Stimulated activated naive CD4-positive, alpha-beta T cell treated with Interleukin-2 at 50 U/mL for 16 hours (primary cell): ENCODE measurements around the gene ARHGDIA.
"Not testable (repeated sequence)": the region's sequence is repeated elsewhere in the genome, so short reads cannot be mapped to it uniquely, and the experiment has no call there.

Source experiments
- DNase-seq: peaks from one replicate; lab custom pipeline; 2025; lab: John Stamatoyannopoulos, UW

Gene ARHGDIA

DNA sequence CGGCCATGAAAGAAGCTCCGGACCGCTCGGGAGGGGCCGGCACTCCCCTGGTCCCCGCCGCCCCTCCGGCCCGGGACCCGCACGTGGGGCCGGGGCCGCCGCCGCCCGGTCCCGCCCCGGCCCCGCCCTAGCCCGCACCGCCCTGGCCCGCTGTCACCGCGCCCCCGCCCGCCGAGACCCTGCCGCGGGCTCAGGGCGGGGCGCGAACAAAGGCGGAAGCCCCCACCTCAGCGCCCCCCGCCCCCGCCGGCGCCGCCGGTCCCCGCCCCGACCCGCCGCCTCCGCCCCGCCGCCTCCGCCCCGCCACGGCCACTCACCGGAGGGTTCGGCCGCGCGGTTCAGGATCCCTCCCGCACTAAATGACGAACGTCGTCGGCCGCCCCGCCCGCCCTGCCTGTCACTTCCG is at the start of gene ARHGDIA:
Gene ARHGDIA (minus strand): TSS at position 357 of the 406 bp plus-strand sequence. CDS start 1,407 bp downstream, outside the sequence.
- no peak for DNase-seq

DNA sequence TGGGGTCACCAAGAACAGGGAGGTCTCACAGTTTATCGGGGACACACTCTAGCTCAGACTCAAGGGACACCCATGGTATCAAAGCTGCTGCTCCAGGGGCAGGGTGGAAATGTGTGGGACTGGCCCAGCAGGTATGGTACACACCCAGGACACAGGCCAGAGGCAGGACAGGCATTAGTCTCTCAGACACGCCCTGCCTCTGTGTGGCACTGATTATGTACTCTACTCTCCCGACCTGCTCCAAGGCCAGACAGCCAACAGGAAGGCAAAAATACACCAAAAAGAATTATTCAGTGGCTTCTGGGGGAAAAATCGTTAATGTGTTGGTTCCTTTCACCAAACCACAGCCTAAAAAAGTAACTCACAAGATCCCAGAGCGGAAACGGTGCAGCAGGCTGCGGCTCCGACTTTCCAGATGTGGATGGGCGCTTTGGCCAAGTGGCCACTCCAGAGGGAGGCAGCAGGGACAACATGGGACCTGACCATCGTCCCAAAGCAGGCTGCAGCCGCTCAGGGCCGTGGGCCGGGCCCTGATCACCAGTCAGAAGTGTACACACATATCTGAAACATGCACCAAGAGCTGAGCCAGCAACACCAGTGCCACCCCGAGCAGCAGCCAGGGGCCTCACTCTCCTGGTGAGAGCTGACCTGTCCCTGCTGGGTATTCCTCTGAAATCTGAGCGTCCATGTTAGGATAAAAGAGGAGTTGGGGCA is 47.9 kb upstream of the ARHGDIA start:
- no peak for DNase-seq

- not testable (repeated sequence) for DNase-seq
Measured at GRCh38 chr17:81918333-81918669, 47.2 kb upstream of the ARHGDIA start.

DNA sequence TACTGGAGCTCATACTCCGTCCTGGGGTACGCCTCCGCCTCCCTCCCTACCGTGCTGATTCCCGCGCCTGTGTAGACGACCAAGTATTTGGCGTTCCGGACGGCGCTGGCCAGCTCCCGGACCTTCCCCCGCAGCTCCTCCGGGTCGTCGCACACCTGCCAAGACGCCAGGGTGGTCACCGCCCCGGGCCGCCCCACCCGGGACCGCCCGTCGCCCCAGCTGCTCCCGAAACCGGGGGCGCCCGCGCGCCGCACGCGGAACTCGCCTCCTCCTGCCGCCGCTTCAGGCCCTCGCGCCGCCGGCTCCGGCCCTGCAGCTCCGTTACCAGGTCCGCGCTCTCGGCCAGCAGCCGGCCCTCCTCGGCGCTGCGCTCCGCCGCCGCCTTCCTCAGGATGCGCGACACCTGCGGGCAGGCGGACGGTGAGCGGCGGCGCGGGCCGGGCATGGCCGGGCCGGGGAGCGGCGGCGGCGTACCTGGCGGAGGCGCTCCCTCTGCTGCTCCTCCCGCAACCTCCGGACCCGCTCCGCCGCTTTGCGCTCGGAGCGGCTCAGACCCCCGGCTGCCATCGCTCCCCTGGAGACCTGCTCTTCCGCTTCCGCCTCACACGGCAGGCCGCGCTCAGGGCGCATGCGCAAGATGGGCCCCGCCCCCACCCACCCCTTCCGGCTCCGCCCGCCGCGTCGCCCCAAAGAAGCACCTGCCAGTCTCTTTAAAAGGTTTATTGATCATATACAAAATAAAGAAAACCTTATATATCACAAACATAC is 46.6 kb upstream of the ARHGDIA start, which contains the start of gene SIRT7:
Gene SIRT7 (minus strand): TSS at position 612 of the 768 bp plus-strand sequence. CDS start 45 bp downstream, at position 567.
- DNase-seq, result peak; percentile 73

DNA sequence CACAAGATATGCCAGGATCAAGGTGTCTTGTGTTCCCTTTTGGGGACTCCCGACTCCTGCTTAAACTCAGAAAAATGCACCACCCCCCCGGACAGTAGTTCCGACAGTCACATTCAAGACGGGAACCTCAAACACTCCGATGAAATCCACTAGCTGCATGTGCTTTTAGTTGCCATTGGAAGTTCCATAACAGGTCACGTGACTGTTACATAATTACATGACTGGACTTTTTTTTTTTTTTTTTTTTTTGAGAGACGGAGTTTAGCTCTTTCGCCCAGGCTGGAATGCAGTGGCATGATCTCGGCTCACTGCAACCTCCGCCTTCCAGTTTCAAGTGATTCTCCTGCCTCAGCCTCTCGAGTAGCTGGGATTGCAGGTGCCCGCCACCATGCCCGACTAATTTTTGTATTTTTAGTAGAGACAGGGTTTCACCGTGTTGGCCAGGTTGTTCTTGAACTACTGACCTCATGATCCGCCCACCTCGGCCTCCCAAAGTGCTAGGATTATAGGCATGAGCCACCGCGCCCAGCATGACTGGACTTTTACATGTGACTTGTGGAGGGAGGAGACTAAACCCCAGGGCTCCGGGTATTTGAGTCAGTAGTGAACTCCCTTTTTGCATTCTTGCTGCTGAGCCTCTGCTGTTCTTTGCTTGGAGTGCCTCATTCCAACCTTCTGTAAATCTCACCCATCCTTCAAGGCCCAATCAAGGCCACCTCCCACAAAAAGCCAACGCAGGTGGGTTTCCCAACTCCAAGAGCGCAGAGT is 45.3 kb upstream of the ARHGDIA start:
- DNase-seq, result no peak

DNA sequence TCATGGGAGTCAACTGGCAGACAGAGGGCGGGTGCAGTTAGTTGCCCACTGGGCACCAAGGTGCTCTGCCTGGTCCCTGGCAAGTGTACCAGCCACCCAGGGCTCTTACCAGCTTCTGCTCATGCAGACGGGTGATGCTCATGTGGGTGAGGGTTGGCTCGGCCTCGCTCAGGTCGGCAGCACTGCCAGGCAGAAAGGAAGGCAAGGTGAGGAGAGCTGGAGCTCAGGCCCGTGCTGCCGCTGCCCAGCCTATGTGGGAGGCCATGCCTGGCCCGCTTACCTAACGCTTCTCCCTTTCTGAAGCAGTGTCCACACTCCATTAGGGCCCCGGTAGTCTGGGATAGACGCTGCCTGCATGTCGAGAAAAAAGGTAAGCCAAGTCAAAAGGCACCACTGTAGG is 44.2 kb upstream of the ARHGDIA start:
- no peak for DNase-seq

GRCh38 chr17:81914103-81914850 is 43.1 kb upstream of the ARHGDIA start:
- no peak for DNase-seq

- no peak for DNase-seq
Measured at GRCh38 chr17:81913394-81914102, 42.4 kb upstream of the ARHGDIA start.

GRCh38 chr17:81912441-81913309 is 41.5 kb upstream of the ARHGDIA start:
- no peak for DNase-seq

GRCh38 chr17:81911969-81912368 is 40.8 kb upstream of the ARHGDIA start:
- DNase-seq, result no peak

DNA sequence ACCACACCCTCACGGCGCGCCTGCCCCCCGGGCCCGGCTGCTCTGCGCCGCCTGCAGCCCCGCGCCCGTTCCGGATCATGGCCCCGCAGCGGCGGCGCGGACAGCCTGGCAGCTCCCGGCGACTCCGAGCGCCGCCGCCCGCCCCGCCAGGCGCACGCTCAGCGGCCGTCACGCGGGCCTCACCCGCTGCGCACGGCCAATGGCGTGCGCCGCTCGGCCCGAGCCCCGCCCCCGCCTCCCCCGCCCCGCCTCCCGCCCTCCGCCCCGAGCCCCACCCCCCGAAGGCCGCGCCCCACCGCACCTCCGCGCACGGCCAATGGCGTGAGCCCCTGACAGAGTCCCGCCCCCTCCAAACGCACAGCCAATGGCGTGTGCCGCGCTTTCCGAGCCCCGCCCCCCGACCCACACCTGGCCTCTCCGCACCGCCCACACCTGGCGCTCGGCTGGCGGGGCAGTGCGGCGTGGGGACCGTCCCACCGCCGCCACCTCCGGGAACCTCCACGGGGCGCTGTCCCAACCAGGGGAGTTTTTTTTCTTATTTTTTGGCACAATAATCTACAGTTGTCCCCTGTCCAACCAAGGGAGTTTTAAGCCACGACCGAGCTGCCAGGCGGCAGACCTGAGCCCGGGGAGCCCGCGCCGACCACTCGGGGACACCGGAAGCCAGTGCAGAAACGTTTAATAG is 40.3 kb upstream of the ARHGDIA start, which contains the start of gene PCYT2:
Gene PCYT2 (minus strand): TSS at position 123 of the 685 bp plus-strand sequence. CDS start 44 bp downstream, at position 79.
- DNase-seq, result peak; percentile 89

GRCh38 chr17:81910840-81911276 is 39.7 kb upstream of the ARHGDIA start:
- peak; percentile 32 for DNase-seq

DNA sequence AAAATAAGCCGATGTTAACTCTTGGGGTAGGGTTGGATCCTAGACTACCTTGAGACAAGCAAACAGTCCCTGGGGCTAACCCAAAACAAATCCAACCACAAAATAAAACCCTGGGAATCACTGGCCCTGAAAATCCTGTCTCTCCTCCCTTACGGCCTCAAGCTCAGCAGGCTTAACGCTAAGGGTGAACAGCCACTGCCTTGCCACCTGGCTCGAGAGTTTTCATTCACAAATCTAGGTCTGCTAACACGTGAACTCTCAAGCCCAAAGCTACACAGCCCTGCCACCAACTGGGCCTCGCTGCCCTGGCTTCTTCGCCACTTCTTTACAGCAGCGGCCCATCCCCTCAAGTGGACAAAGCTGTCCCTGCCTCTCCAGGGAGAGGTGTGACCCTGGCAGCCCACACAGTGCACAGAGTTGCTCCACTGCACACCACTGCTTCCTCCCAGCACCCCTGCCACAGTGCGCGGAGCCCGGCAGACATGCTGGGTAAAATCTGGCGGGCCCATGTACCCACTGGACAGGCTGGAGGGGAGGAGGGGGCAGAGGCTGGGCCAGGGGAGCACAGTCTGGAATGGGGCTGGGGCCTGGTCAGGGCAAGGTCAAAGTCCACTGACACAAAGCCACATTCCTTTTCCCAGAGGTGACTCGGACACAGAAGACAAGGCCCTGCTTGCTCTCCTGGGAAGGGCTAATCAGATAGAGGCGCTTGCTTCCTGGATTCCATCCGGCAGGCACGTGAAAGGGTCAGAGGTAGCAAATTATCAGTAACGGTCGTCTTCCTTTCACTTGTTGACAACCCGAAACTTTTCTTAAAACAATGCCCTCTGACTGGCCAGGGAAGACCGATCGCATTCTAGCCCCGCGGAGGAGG is 39.1 kb upstream of the ARHGDIA start:
- DNase-seq, result no peak

DNA sequence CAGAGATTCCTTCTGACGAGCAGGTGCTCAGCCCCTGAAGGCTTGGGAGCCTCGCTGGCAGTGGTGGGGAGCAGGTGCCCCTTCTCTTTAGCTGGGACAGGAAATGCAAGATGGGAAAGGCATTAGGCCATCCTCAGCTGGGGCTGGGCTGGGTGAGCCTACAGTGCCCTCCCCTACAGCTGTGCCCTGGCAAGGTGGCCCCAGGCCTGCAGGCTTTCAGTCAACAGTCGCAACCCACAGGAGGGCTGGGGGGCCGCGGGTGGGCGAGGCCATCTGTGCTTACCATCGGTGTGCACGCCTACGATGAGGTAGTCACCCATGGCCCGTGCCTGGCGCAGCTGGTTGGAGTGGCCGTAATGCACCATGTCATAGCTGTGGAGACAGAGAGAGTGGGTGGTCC is 38.1 kb upstream of the ARHGDIA start:
- DNase-seq, result no peak

DNA sequence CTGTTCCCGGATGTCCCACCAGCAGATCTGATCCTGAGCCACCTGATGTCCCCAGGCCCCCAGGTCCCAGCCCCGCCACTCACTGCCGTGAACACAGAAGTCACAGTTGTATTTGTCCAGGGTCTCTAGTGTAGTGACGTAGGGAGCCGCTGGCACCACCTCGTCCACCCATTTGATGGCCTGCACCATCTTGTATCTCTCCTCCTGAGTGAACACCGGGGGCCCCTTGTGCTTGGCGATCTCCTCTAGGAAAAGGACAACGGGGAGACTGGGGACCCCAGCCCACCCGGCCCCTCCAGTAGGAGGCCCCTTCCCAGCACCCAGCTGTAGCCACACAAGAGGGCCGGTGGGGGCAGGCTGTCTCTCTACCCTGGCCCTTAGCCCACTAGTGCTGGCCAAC is 37.7 kb upstream of the ARHGDIA start:
- DNase-seq, result no peak

DNA sequence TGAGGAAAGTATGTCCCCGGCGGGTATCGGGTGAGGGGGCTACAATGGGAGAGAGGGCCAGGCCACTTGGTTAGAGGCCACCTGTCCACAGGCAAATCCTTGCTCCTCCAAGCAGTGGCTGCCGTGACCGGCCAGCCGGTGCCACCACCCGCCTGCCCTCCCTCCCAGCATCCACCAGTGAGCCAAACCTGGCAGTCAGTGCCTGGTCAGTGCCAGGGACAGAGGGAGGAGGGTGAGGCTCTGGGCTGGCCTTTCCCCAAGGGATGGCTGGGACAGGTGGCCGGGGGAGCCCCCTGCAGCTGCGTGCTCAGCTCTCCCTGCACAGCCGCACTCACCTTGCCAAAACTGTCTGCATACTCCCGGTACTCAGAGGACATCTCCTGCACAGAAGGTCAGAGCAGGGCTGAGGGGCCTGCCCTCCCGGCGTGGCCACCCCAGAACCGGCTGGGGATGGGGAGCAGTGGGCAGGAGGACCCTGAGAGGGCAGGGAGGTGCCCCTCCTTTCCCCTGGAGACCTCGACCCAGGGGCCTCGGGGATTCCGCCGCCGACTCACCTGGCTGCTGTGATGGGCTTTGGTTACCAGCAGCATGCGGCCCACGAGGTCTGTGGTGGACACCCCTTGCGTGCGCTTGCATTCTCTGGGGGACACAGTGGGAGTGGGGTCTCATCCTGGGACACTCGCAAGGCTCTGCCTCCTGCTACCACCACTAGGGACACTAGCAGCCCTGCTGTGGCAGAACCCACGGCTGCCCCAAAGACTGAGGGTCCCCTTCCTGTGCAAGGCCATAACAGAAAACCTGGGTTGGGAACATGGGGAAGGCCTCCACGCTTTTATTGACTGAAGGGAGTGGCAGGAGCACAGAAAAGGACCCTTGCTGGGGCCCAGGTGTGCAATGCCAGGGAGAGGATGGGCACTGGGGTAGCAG is 36.3 kb upstream of the ARHGDIA start:
- DNase-seq, result no peak

DNA sequence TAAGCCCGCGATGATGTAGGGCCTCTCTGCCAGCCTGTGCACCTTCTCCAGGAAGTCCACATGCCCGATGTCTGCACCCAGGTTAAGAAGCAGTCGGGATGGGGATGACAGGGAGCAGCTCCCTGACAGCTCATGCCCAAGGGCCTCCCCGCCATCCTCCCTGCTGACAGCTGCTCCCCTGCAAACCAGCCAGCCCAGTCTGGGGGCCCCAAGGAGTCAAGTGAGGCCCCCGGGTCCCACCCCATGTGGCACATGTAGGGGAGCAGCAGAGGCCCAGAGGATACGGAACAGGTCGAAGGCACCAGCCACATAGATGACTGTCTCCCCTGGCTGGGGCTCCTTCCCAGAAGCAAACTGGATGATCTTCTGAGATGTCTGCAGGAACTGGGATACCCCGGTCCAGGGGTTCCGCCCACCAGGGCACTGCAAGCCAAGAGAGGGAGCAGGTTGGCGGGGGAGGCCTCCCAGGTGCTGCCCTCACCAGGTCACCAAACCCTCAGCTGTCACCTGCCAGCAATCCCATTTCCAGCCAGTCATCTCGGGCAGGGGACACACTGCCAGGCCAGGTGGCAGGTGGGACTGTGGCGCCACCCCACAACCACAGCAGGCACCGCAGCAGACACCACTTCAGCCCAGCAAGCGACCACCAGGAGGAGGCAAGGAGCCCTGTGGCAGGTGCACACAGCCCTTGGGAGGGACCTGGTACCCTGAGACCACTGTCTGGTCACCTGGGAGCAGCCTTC is 35.5 kb upstream of the ARHGDIA start:
- no peak for DNase-seq
